ENCODE data around the gene SFMBT2. TPM values are rescaled to one million over a fixed set of nuclear protein-coding genes. Genes with fewer than 3 reads are reported as not detected.

The SFMBT2 gene
- total and polyA plus RNA-seq, 2 of the 4 experiments (the other 2 are of a cell fraction): 0.70 to 1.3 TPM

DNA sequence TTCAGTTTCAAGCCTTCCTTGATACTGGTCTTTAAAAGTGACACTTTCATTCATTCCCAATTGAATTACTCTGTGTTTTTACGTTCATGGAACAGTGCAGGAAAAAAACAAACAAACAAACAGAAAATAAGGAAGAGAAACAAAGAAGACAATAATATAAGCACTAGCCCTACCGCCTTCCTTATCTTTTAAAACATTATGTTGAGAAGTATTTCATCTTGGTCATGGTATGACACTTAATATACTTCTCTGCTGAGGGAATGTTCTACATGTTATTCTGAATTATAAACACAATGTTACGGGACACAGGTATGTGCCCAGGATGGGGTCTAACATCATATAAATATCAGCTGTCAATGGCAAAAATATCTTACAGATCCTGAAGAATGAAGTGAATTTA lies 176.7 kb downstream of the SFMBT2 start:
- DNase-seq: no peak
- Histone ChIP-seq H4K20me1 (ENCODE audit: insufficient read depth, low read length) (no peaks in the 10 kb centered on the region), H3K4me2 (ENCODE audit: low read depth, low read length) (no peak overlapping the region), H3K36me3 (ENCODE audit: control insufficient read depth, insufficient read depth, low read length) (no peaks in the 10 kb centered on the region), H2BK5ac (ENCODE audit: low read depth, low read length, poor library complexity, severe bottlenecking) (no peak overlapping the region), H3K4me3 (ENCODE audit: insufficient read depth, low read depth, low read length) (no peak overlapping the region), H3K9ac (ENCODE audit: low read depth, low read length) (no peak overlapping the region), H3K4ac (ENCODE audit: low read depth, low read length) (no peak overlapping the region), H3K56ac (ENCODE audit: extremely low read depth, insufficient read depth, low read length) (no peak overlapping the region), H2BK15ac (ENCODE audit: low read depth, low read length) (no peak overlapping the region), H4K5ac (ENCODE audit: low read depth, low read length) (no peak overlapping the region), H3K23ac (ENCODE audit: low read depth, low read length) (no peak overlapping the region), H2BK120ac (ENCODE audit: low read depth, low read length) (no peak overlapping the region), H4K91ac (ENCODE audit: insufficient read depth, low read depth, low read length) (no peak overlapping the region), H2AK5ac (ENCODE audit: low read depth, low read length) (no peak overlapping the region), H3K79me1 (ENCODE audit: low read depth in 1 of 2, low read length in 2 of 2) (no peaks in the 10 kb centered on the region), H3K27ac (ENCODE audit: insufficient read depth, low read length) (no peak overlapping the region), H3K9me3 (ENCODE audit: control insufficient read depth, insufficient read depth, low read length) (no peaks in the 10 kb centered on the region), H2AK9ac (replicated peaks; ENCODE audit: low read depth, low read length, poor library complexity) (no peak overlapping the region), H2AFZ (replicated peaks; ENCODE audit: low read length, poor library complexity) (no peak overlapping the region), H3K14ac (replicated peaks; ENCODE audit: low read depth, low read length) (no peak overlapping the region), H3K18ac (ENCODE audit: low read depth, low read length) (no peak overlapping the region), H3K9me1 (ENCODE audit: insufficient read depth, low read length) (no peaks in the 10 kb centered on the region), H3K27me3 (ENCODE audit: control insufficient read depth, insufficient read depth, low read length) (no peaks in the 10 kb centered on the region), H2BK20ac (ENCODE audit: low read depth, low read length) (no peak overlapping the region), H4K8ac (ENCODE audit: low read depth in 2 of 2, low read length in 2 of 2) (no peak overlapping the region), H3K4me1 (ENCODE audit: control insufficient read depth, insufficient read depth, low read length) (no peaks in the 10 kb centered on the region)
- ChIA-PET CTCF (no interaction called here), POLR2A (ENCODE audit: unreplicated experiment) (no interaction called here)
- no peak for TF ChIP-seq POLR2A (IDR thresholded peaks at IDR 0.05; ENCODE audit: low read depth, low read length)
- no peak for TF ChIP-seq BHLHE40 (IDR thresholded peaks at IDR 0.05; ENCODE audit: low read depth, low read length)
- no peak for TF ChIP-seq RAD21 (IDR thresholded peaks at IDR 0.05; ENCODE audit: low read length)
- no peak for TF ChIP-seq CHD1 (IDR thresholded peaks at IDR 0.05; ENCODE audit: low read depth, low read length)
- TF ChIP-seq, protein P1, sequence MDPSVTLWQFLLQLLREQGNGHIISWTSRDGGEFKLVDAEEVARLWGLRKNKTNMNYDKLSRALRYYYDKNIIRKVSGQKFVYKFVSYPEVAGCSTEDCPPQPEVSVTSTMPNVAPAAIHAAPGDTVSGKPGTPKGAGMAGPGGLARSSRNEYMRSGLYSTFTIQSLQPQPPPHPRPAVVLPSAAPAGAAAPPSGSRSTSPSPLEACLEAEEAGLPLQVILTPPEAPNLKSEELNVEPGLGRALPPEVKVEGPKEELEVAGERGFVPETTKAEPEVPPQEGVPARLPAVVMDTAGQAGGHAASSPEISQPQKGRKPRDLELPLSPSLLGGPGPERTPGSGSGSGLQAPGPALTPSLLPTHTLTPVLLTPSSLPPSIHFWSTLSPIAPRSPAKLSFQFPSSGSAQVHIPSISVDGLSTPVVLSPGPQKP (IDR thresholded peaks at IDR 0.05; ENCODE audit: borderline replicate concordance, low read depth, low read length): no peak
- no peak for TF ChIP-seq MAZ (IDR thresholded peaks at IDR 0.05; ENCODE audit: borderline replicate concordance, low read depth, low read length)
- TF ChIP-seq SMC3 (IDR thresholded peaks at IDR 0.05; ENCODE audit: low read depth, low read length): no peak
- no peak for TF ChIP-seq NFE2L2 (IDR thresholded peaks at IDR 0.05; ENCODE audit: low read depth, low read length)
- TF ChIP-seq, protein P2, sequence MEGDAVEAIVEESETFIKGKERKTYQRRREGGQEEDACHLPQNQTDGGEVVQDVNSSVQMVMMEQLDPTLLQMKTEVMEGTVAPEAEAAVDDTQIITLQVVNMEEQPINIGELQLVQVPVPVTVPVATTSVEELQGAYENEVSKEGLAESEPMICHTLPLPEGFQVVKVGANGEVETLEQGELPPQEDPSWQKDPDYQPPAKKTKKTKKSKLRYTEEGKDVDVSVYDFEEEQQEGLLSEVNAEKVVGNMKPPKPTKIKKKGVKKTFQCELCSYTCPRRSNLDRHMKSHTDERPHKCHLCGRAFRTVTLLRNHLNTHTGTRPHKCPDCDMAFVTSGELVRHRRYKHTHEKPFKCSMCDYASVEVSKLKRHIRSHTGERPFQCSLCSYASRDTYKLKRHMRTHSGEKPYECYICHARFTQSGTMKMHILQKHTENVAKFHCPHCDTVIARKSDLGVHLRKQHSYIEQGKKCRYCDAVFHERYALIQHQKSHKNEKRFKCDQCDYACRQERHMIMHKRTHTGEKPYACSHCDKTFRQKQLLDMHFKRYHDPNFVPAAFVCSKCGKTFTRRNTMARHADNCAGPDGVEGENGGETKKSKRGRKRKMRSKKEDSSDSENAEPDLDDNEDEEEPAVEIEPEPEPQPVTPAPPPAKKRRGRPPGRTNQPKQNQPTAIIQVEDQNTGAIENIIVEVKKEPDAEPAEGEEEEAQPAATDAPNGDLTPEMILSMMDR (conservative IDR thresholded peaks at IDR 0.05; ENCODE audit: low read depth, low read length): no peak
- TF ChIP-seq MXI1 (IDR thresholded peaks at IDR 0.05; ENCODE audit: borderline replicate concordance, low read depth, low read length): no peak
- in situ Hi-C loops (cut with MboI; ENCODE audit: low sequenced_read_pairs) (no loop called here), intact Hi-C loops (cut with micrococcal nuclease) (no loop called here), dilution Hi-C loops (cut with HindIII; ENCODE audit: low sequenced_read_pairs, unreplicated experiment) (no loop called here)
- no peak for ATAC-seq (ENCODE audit: low read depth)
- BruUV-seq (replicated peaks): no TSS peak
- WGBS, 2 experiments (ENCODE audit: extremely low coverage in 2 of 2, insufficient read length in 1 of 2): no CpG with 5 or more reads among the region's 3 CpGs

Data from IMR-90 (cell line).